ENCODE measurements around the gene TTC23. TPM values are rescaled to one million over a fixed set of nuclear protein-coding genes. Genes with fewer than 3 reads are reported as not detected.

TTC23 gene
- polyA plus RNA-seq, 1 donor (not counting 4 experiments of a cell fraction or from before 2014, with no cell fraction given) = 6.7 TPM

DNA sequence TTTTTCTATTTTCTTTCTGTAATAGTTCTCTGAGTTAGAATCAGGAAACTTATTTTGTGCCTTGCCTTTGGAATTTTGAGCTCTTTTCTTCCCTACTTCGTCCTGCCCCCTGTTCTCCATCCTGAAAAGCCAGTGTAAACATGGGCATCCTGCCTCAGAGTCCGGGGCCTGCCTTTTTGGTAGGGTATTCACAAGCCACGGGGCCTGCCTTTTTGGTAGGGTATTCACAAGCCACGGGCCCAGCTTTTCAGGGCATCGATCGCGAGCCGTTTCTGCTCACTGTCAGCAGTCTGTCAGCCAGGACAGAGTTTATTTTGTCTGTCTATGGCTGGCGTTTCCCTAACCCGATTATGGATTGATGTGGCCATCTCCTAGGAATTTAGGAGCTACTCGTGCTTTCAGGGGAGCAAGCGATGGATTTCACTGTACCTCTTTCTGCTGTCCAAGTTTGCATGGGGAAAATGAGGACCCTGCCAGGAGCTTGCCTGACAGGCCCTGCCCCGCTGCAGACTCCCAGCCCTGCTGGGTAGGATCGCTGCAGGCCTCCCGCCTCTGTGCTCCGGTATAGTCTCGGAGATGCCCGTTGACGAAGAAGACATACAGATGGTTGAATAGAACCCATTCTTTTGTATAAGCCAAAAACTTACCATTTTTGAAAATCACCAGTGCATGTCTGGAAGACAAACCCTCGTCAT, 131.7 kb downstream of the TTC23 start:
- no peak for DNase-seq (ENCODE audit: low read depth, low spot score)
- Histone ChIP-seq H3K36me3 (ENCODE audit: control insufficient read depth in 2 of 2, extremely low read depth in 1 of 2, insufficient read depth in 2 of 2, low read length in 2 of 2) (no peaks in the 10 kb centered on the region), H2AFZ (ENCODE audit: control insufficient read depth, low read length) (no peak overlapping the region), H3K27me3 (ENCODE audit: control insufficient read depth, extremely low read depth, insufficient read depth, low read length) (peaks cover 12% of the 10 kb centered on the region), H4K20me1 (ENCODE audit: control insufficient read depth, extremely low read depth, insufficient read depth, low read length) (no peaks in the 10 kb centered on the region), H3K9ac (ENCODE audit: control insufficient read depth, extremely low read depth, insufficient read depth, low read length) (no peak overlapping the region), H3K4me2 (ENCODE audit: control insufficient read depth, extremely low read depth, insufficient read depth, low read depth, low read length) (no peak overlapping the region), H3K4me1 (ENCODE audit: control insufficient read depth, extremely low read depth, insufficient read depth, low read length) (no peaks in the 10 kb centered on the region), H3K4me3 (ENCODE audit: control insufficient read depth in 2 of 3, extremely low read depth in 1 of 3, insufficient read depth in 2 of 3, low read depth in 1 of 3, low read length in 3 of 3) (no peak overlapping the region), H3K9me3 (ENCODE audit: control insufficient read depth, low read depth, low read length) (no peaks in the 10 kb centered on the region), H3K27ac (ENCODE audit: control insufficient read depth, insufficient read depth, low read length) (no peak overlapping the region), H3K79me2 (ENCODE audit: control insufficient read depth, insufficient read depth, low read length) (no peaks in the 10 kb centered on the region), H3K9me1 (ENCODE audit: control insufficient read depth, extremely low read depth, insufficient read depth, low read length) (no peaks in the 10 kb centered on the region)
- TF ChIP-seq, protein P1, sequence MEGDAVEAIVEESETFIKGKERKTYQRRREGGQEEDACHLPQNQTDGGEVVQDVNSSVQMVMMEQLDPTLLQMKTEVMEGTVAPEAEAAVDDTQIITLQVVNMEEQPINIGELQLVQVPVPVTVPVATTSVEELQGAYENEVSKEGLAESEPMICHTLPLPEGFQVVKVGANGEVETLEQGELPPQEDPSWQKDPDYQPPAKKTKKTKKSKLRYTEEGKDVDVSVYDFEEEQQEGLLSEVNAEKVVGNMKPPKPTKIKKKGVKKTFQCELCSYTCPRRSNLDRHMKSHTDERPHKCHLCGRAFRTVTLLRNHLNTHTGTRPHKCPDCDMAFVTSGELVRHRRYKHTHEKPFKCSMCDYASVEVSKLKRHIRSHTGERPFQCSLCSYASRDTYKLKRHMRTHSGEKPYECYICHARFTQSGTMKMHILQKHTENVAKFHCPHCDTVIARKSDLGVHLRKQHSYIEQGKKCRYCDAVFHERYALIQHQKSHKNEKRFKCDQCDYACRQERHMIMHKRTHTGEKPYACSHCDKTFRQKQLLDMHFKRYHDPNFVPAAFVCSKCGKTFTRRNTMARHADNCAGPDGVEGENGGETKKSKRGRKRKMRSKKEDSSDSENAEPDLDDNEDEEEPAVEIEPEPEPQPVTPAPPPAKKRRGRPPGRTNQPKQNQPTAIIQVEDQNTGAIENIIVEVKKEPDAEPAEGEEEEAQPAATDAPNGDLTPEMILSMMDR (optimal IDR thresholded peaks at IDR 0.05 in 1 of 3, IDR thresholded peaks at IDR 0.05 in 1 of 3, conservative IDR thresholded peaks at IDR 0.05 in 1 of 3; ENCODE audit: extremely low read depth in 1 of 3, insufficient read depth in 2 of 3, low read length in 3 of 3) = no peak
- TF ChIP-seq EZH2 (IDR thresholded peaks at IDR 0.05; ENCODE audit: low read length) = no peak
- FAIRE-seq = no peak
- dilution Hi-C loops (cut with MboI; ENCODE audit: extremely low pct_ligation_motif_present, low sequenced_read_pairs) = no loop called here

DNA sequence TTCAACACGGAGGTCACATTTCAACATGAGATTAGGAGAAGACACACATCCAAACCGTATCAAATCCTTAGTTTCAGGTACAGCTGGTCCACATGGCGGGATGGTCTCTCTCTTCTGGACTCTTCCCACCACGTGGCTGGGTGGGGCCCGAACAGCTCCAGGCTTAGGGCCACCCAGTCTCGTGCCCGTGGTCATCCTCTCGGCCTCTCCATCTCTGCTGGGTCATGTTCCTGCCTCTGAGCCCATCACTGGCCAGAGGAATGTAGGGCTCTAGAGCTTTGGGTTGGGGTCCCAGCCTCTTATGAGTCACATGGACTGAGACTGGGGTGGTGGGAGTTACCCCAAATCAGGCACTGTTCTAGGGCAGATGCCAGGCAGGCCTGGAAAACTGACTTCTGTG, 132.3 kb downstream of the TTC23 start:
- dilution Hi-C loops (cut with MboI; ENCODE audit: extremely low pct_ligation_motif_present, low sequenced_read_pairs) = no loop called here

More for the DNA sequence above, 132.3 kb downstream of the TTC23 start:
- FAIRE-seq (no peak), DNase-seq (ENCODE audit: low read depth, low spot score) (no peak)
- H2AFZ ChIP-seq (ENCODE audit: control insufficient read depth, low read length) = no peak overlapping the region
- H3K36me3 ChIP-seq (ENCODE audit: control insufficient read depth in 2 of 2, extremely low read depth in 1 of 2, insufficient read depth in 2 of 2, low read length in 2 of 2) = no peaks in the 10 kb centered on the region
- no peak overlapping the region for H3K4me3 ChIP-seq (ENCODE audit: control insufficient read depth in 2 of 3, extremely low read depth in 1 of 3, insufficient read depth in 2 of 3, low read depth in 1 of 3, low read length in 3 of 3)
- TF ChIP-seq, protein P1 (optimal IDR thresholded peaks at IDR 0.05 in 1 of 3, IDR thresholded peaks at IDR 0.05 in 1 of 3, conservative IDR thresholded peaks at IDR 0.05 in 1 of 3; ENCODE audit: extremely low read depth in 1 of 3, insufficient read depth in 2 of 3, low read length in 3 of 3) = no peak
- no peak for TF ChIP-seq EZH2 (IDR thresholded peaks at IDR 0.05; ENCODE audit: low read length)
- no peaks in the 10 kb centered on the region for H3K79me2 ChIP-seq (ENCODE audit: control insufficient read depth, insufficient read depth, low read length)
- no peak overlapping the region for H3K4me2 ChIP-seq (ENCODE audit: control insufficient read depth, extremely low read depth, insufficient read depth, low read depth, low read length)
- no peak overlapping the region for H3K9ac ChIP-seq (ENCODE audit: control insufficient read depth, extremely low read depth, insufficient read depth, low read length)
- H3K27ac ChIP-seq (ENCODE audit: control insufficient read depth, insufficient read depth, low read length) = no peak overlapping the region
- H3K9me1 ChIP-seq (ENCODE audit: control insufficient read depth, extremely low read depth, insufficient read depth, low read length) = no peaks in the 10 kb centered on the region
- peaks cover 12% of the 10 kb centered on the region for H3K27me3 ChIP-seq (ENCODE audit: control insufficient read depth, extremely low read depth, insufficient read depth, low read length)
- H4K20me1 ChIP-seq (ENCODE audit: control insufficient read depth, extremely low read depth, insufficient read depth, low read length) = no peaks in the 10 kb centered on the region
- H3K9me3 ChIP-seq (ENCODE audit: control insufficient read depth, low read depth, low read length) = no peaks in the 10 kb centered on the region
- no peaks in the 10 kb centered on the region for H3K4me1 ChIP-seq (ENCODE audit: control insufficient read depth, extremely low read depth, insufficient read depth, low read length)
